Esophagus (tissue), 2 donors: ENCODE measurements around the gene RAB7B. TPM values are rescaled to one million over a fixed set of nuclear protein-coding genes. Genes with fewer than 3 reads are reported as not detected.

Experiments
- H3K27ac ChIP-seq, 2 donors: one replicate each; pipeline ENCODE4 v1.5.1; 2013; ENCODE audit warnings: low read depth in 2 of 2, mild to moderate bottlenecking in 2 of 2, inconsistent platforms in 1 of 2, low read length in 1 of 2, moderate library complexity in 1 of 2
- H3K27me3 ChIP-seq, 2 donors: one replicate each; pipeline ENCODE4 v1.6.1; 2013; ENCODE audit warnings: low read length in 2 of 2, control low read depth in 1 of 2, mild to moderate bottlenecking in 1 of 2; ENCODE audit not compliant: insufficient read depth in 2 of 2, control insufficient read depth in 1 of 2
- H3K36me3 ChIP-seq, 2 donors: one replicate each; pipeline ENCODE4 v1.6.1; 2013; ENCODE audit warnings: low read length in 1 of 2; ENCODE audit not compliant: control insufficient read depth in 2 of 2, insufficient read depth in 2 of 2
- H3K4me1 ChIP-seq, 2 donors: one replicate each; pipeline ENCODE4 v1.6.1; 2013; ENCODE audit warnings: low read length in 1 of 2; ENCODE audit not compliant: control insufficient read depth in 2 of 2, insufficient read depth in 2 of 2
- H3K4me3 ChIP-seq, 2 donors: one replicate each; pipeline ENCODE4 v1.5.1; 2013; ENCODE audit warnings: low read length in 2 of 2, mild to moderate bottlenecking in 2 of 2, low read depth in 1 of 2, moderate library complexity in 1 of 2
- H3K9me3 ChIP-seq, 2 donors: one replicate each; pipeline ENCODE4 v1.6.1; 2013; ENCODE audit warnings: mild to moderate bottlenecking in 2 of 2, low read depth in 1 of 2, low read length in 1 of 2, moderate library complexity in 1 of 2; ENCODE audit not compliant: control insufficient read depth in 2 of 2, insufficient read depth in 1 of 2
- WGBS, 2 donors: extraction: QIAGEN DNeasy Blood & Tissue Kit; methylation state at CpG; one replicate each; pipeline ENCODE4 v1.1.7; 2013; 5-methylcytosine and 5-hydroxymethylcytosine counted together
- polyA plus RNA-seq, 2 donors: library from polyadenylated mRNA; stranded (reverse); fragments of 200-250 nt; gene quantifications; one replicate each; pipeline ENCODE4 v1.2.3, GENCODE V29; 2013
- donor health status: healthy with polysubstance abuse.
- donor health status: Bipolar disorder and iron deficiency.

Gene RAB7B
- polyA plus RNA-seq, 2 donors: 14.1 to 19.4 TPM

DNA sequence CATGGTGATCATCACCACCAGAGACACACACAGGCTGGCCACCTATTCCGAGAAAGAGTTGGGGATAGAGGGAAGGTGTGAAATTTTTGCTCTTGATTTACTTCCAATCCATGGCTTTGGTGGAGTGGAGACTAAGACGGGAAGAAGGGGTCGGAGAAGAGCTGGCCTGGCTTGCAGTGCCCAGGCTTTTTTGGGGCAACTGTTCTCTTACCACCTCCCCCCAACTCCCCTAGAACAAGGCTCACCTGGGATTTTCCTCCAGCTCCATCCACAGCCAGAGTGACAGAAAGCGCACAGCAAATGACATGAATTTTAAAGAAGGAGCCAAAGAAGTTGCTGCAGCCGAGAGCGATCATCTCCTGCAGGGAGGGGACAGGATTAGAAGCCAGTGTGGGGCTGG, 75.9 kb downstream of the RAB7B start:
- Histone ChIP-seq H3K9me3 (no peaks in the 10 kb centered on the region), H3K4me3 (no peak overlapping the region), H3K36me3 (no peaks in the 10 kb centered on the region), H3K4me1 (no peaks in the 10 kb centered on the region), H3K27ac (no peak overlapping the region), H3K27me3 (no peaks in the 10 kb centered on the region)
- 91 to 95% methylated on average over 6 of the region's 6 CpGs for WGBS, 2 donors

Other genes starting within 250 kb of the RAB7B start
- gene RAB29, start 227.9 kb downstream of the RAB7B start, polyA plus RNA-seq: 1 to 10 TPM; 3.3 to 5.0 TPM
- 1 to 10 TPM; 2.6 to 5.0 TPM for gene SLC41A1, start 190.2 kb downstream of the RAB7B start, polyA plus RNA-seq
- gene PM20D1, start 153.3 kb downstream of the RAB7B start, polyA plus RNA-seq: not detected
- 1 to 10 TPM in 1 of 2 donors, under 1 TPM in 1; 0.96 to 1.5 TPM for gene SLC26A9, start 59.9 kb downstream of the RAB7B start, polyA plus RNA-seq
- under 1 TPM; 0.09 to 0.53 TPM for gene CTSE, start 20.5 kb upstream of the RAB7B start, polyA plus RNA-seq
- gene RHEX, start 49.8 kb upstream of the RAB7B start, polyA plus RNA-seq: under 1 TPM; 0.37 to 0.81 TPM
- not detected for gene AVPR1B, start 114.0 kb upstream of the RAB7B start, polyA plus RNA-seq
- 1 to 10 TPM; 2.5 to 3.1 TPM for gene FAM72A, start 199.4 kb upstream of the RAB7B start, polyA plus RNA-seq
- gene SRGAP2, start 200.1 kb upstream of the RAB7B start, polyA plus RNA-seq: 1 to 10 TPM; 6.6 to 9.7 TPM